Stimulated activated CD8-positive, alpha-beta memory T cell treated with anti-CD3 and anti-CD28 coated beads, Interleukin-2, amount 100 ng/mL, for 48 hours (primary cell): ENCODE measurements around the gene DNLZ.
"Not testable (repeated sequence)": the region's sequence is repeated elsewhere in the genome, so short reads cannot be mapped to it uniquely, and the experiment has no call there.

ENCODE experiments used
- DNase-seq, 2 donors: peaks; one replicate each; pipeline ENCODE4 v3.0.0-alpha.2; 2020; ENCODE audit warnings: low read depth in 2 of 2

Gene DNLZ

DNA sequence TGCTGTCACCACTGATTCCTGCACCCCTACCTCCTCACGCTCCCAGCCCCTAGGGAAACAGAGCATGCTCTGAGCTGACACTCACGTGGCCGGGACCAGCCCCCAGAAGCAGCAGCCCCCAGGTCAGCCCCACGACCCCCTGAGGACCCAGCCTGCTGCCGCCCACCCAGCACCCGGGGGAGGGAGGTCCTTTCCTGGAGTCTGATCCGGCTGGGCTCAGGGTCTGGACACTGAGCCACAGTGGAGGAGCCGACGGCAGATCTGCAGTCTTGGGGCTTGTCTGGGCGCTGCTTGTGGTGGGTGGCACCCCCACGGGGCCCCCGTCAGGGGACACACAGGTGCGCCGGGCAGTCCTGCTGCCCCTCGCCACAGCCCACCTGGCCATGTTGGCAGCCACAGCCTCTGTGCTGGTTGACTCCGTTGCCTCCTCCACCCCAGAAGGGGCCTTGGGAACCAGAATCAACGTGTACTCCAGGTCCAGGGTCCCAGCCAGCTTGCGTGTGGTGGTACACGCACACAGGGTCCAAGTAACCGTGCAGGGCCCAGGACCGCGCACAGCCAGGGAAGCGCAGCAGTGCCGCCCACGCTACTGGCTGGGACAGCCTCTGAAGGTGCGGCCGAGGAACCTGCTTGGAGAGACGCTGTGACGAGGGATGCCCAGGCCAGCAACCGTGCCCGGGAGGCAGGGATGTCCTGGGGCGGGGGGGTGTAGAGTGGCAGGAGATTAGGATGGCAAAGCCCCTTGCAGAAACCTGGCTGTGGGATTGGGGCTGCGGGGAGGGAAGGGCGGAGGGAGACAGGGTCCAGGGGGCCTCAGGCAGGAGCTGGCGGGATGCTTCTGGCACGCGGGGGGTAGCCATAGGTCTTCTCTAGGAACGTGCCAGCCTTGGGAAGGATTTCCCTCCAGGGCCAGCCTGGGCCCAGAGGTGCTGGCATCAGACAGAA lies 3.5 kb downstream of the DNLZ start:
- DNase-seq = no peak

DNA sequence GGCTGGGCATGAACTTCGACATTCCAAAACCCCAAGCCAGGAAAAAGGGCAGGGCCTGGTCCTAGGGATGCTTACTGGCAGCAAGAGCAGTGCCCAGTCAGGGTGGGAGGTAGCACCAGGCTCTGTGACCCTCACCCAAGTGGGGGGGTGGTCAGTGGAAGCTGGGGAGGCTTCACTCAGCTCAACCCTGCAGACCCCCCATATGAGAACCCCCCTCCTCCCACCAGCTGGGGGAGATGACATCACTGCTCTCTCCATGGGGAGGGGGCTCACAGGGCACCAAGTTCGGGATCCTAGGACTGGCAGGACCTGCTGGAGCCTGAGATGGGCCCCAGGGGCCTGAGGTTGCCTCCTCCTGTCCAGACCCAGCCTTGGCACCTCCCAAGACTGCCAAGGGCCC lies 4.7 kb downstream of the DNLZ start:
- DNase-seq = no peak

DNA sequence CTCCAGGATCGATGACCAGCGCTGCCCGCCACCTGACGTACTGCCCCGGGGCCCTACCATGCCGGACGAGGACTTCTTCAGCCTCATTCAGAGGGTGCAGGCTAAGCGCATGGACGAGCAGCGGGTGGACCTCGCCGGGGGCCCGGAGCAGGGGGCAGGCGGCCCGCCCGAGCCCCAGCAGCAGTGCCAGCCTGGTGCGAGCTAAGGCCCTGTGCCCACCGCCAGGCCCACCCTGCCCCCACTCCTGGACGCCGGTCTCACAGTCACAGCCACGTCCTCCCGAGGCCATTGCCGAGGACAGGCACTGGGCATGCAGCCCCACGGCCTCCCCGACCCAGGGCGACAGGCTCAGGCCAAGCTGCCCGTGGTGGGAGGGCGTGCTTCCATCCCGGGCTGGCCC lies 5.5 kb downstream of the DNLZ start:
- DNase-seq = no peak

DNA sequence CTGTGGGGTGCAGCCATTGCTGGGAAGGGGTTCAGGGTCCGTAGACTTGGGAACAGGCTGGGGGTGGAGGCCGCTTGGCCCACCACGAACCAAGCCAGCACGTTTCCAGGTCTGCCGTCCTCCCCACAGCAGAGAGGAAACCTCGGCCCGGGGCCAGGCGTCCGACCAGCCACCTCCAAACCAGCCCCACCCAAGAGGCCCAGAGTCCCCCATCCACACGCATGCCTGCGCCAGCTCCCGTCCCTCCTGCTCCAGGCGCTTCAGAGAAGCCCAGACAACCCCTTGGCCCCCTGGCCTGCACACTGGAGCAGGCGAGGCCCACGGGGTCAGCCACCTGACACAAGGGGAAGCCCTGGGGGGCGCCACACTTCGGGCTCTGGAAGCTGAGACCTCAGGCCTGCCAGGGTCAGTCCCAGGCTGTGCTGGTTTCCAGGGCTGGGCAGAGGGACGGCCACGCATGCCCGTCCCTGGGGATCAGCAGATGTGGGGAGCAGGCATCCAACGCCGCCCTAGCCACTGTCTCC lies 6.3 kb downstream of the DNLZ start:
- DNase-seq = no peak

DNA sequence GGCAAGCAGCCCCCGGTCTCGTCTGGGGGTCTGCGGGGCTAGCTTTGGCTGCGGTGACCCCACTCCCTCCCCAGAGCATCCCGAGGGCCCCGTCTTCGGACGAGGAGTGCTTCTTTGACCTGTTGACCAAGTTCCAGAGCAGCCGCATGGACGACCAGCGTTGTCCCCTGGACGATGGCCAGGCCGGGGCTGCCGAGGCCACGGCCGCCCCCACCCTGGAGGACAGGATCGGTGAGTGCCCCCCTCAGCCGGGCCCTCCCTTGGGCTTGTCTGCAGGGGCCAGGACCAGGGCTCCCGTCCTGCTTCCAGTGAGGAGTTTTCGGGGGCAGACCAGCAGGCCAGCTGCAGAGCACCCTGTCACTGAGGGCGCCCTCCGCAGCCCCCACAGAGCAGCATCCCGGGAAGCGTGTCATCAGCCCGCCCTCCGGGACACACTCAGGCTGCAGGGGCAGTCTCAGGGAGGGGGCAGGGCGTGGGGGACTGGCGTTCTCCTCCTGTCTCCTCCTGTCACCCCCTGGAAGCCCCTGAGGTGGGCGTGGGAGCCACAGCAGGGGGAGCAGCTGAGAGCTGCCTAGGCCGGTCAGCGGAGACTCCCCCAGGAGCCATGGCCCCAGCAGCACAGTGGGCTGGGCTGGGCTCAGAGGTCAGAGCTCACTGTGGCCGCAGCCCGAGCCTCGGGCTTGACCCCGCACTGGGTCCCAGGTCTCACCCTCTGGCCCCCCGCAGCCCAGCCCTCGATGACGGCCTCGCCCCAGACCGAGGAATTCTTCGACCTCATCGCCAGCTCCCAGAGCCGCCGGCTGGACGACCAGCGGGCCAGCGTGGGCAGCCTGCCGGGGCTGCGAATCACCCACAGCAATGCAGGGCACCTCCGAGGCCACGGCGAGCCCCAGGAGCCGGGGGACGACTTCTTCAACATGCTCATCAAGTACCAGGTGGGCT lies 7.7 kb downstream of the DNLZ start:
- no peak for DNase-seq

DNA sequence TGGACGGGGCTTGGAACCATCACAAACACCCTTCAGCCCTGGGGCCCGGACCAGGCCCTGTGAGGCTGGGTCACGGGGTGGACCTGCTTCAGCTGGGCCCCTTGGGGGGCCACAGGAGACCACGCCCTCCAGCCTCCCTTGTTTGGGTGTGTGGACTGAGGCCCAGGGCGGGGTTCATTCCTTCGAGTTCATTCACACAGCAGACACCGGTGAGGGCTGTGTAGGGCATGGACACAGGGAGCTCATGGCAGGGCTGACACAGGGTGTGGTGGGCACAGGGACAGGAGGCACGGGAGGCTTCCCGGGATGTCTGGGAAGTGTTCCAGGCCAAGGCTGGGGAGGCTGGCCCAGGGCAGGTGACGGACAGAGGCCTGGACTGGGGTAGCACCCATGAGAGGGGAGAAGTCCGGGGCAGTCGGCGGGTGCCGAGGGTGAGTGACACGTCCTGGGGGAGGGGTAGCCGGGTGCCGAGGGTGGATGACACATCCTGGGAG lies 8.9 kb downstream of the DNLZ start:
- DNase-seq = no peak

DNA sequence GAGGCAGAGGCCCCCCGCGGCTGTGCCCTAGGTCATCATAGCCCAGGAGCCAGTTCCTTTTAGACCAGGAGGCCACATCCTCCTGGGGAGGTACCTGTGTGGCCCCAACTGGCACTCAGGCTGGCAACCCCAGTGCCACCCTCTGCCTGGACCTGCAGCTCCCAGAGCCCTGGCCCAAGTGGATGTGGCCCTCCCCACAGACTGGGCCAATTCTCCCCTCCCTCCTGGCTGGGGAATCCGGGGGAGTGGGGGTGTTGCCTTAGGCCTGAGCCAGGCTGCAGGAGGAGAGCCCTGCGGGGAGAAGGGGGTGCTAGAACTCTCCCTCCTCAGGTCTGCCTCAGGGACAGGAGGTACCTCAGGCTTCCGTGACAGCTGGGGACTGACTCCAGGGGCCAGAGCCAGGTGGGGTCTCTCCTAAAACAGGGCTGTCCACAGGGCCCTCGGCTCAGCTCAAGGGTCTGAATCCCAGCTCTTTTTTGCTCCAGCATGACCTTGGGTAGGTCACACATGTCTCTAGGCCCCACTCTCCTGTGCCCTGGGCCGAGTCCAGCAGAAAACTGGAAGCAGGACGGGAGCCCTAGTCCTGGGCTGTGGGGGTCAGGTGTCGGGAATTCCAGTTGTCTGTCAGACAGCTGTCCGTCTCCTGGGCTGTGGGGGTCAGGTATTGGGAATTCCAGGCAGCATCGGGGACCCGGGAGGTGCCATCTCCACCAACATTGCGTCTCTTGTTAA lies 9.6 kb downstream of the DNLZ start:
- DNase-seq = no peak

DNA sequence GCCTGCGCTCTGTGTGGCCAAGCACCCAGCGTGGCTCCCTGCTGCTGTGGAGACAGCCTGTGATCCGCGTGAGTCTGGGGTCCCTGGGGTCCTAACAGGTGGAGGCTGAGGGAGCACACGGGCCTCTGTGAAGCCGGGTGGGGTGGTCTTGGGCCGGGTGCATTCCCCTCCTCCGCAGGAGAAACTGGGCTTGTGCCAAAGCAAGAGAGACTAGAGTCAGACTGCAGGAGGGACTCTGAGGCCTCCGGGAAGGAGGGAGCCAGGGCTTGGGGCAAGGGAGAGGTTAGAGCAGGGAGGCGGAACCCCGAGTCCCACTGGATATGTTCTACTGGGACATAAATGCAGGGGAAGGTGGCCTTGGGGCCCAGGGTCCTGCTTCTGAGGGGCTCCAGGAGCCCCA lies 10.5 kb downstream of the DNLZ start:
- DNase-seq = no peak

DNA sequence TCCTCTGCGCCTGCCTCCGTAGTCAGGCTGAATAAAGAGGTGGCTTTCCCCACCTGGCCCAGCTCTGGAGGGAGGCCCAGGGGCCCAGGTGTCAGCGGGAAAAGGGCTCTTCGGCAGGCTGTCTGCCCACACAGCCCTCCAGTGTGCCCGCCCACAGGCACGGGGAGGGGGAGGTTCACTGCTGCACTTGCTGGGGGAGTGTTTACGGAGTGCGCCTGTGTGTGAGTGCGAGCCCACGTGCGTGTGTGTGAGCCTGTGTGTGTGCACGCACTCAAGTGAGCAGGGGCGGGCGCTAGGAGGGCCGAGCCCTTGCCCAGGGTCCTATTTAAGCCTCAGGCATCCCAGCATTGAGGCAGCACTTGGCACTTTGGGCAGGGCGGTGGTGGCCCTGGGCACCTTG lies 10.9 kb downstream of the DNLZ start:
- DNase-seq = no peak

DNA sequence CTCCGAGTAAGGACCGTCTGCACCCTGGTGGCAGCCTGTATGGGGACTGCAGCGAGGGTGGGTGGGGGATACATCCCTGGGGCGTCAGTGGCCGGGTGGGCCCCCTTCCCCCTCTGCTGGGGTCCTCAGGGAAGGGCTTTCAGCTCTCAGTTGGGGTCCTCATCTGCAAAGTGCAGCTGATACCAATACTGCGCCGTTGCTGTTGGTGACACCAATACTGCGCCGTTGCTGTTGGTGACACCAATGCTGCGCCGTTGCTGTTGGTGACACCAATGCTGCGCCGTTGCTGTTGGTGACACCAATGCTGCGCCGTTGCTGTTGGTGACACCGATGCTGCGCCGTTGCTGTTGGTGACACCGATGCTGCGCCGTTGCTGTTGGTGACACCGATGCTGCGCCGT lies 11.7 kb downstream of the DNLZ start:
- DNase-seq = not testable (repeated sequence)

DNA sequence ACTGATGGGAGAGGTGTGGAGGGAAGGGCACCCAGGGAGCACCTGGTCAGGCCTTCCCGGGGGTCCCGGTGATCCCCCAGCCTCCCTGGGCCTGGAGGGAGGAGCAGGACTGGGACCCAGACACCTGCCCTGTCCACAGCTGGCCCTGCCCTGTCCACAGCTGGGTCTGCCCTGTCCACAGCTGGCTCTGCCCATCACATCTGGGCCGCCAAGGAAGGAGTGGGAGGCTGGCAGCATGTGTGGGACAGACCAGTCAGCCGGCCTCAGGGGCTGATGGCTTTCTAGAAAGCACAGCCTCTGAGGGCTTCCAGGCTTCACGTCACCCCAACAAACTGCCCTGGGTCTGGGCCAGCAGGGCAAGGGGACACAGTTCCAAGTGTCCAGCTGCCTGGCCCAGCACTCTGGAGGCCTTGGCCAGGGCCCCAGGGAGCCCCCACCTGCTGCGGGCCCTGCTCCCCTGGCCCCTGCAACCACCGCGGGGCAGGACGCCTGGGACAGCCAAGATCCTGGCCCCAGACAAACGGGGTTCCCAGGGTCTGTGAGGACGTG lies 12.2 kb downstream of the DNLZ start:
- no peak for DNase-seq

DNA sequence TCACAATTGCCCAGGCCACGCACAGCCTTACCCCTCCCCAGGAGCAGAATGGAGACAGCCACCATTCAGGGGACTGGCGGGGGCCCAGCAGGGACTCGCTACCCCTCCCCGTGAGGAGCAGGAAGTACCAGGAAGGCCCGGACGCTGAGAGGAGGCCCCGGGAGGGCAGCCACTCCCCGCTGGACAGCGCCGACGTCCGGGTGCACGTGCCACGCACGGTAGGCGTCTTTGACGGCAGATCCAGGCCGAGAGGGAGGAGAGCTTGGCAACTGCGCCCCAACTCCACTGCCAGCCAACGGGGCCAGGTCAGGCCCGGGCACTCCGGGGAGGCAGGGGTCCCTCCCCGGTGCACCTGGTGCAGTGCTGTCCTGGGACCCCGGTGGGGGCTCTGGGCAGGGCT lies 14.0 kb downstream of the DNLZ start:
- no peak for DNase-seq

DNA sequence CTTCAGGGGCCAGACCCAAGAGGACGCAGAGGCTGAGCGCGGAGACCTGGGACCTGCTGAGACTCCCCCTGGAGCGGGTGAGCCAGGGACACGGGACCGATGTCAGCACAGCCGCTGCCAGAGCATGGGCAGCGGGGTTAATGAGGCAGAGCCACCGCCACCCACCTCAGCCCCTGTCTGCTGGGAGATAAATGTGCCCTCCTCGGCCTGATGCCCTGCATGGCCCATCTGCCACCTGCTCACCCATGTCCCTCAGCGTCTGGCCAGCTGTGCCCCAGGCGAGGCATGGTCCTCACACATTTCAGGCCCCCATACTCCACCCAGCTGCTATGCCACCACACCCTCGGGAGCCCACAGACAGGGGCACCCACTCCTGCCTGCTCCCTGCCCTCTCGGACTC lies 14.9 kb downstream of the DNLZ start:
- DNase-seq = no peak

DNA sequence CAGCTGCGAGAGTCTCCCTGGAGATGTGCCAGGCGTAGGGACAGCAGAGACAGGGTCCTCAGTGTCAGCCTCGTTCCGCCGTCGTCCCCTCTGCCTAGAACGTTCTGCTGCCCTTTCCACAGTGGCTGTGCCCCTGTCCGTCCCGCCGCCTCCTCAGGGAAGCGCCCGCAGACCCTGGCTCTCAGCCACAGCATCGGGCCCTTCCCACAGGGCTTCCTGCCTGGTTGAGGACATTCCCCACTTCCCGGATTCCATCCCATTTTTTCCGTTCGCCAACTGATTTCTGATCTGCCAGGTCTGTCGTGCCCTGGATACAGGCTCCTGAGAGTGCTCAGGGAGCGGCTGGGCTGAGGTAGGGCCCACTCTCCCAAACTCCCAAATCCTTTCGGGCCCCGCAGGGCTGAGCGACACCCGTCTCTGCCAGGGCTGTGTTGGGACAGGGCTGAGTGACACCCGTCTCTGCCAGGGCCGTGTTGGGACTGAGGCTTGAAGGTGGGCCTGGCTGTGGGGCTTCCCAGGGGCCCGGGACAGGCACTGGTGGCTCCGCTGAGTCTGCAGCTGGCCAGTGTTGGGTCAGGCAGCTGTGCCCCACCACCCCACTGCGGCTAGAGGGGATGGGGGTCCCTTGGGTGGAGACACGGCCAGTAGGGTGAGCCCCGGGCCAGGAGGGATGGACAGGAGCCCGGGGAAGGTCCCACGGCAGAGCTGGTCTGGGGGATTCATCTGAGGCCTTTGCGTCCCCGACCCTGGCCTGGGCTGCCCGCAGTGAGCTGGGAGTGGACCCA lies 15.9 kb downstream of the DNLZ start:
- DNase-seq = no peak

DNA sequence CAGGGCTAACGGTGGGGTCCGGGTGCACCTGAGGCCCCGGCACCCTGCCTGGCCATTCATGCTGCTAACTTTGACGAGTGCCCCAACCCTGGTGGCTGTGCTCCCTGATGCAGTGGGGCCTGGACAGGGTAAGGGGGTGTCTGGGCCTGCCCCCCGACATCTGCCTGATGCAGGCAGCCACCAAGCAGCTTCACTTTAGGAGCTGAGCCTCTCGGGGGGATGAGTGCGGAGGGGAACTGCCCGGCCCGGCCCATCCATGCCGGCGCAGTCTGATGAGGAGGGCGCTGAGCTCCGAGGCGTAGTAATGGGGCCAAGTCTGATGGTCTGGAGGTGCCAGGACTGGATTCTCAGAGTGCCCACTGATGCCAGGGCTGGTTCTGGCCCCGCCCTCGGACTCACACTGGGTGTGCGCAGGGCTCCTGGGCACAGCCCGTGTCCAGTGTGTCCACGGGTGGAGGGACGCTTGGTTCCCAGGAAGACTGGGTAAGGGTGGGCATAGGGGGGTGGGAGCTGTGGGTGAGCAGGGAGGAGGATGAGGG lies 16.5 kb downstream of the DNLZ start:
- DNase-seq = no peak

DNA sequence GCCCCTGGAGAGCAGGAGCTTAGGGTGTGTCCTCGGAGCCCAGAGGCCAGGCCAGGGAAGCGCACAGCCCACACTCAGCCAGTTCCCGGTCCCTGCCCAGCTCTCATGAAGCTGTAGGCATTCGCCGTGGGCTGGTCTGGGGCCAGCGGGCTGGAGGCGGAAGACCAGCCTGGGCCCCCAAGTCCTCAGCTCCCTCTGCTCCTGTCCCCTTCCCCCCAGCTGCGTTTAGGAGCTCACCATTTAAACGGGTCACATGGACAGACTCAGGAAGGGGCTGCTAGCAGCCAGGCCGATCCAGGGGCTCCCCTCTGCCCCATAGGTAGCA lies 17.4 kb downstream of the DNLZ start:
- no peak for DNase-seq

DNA sequence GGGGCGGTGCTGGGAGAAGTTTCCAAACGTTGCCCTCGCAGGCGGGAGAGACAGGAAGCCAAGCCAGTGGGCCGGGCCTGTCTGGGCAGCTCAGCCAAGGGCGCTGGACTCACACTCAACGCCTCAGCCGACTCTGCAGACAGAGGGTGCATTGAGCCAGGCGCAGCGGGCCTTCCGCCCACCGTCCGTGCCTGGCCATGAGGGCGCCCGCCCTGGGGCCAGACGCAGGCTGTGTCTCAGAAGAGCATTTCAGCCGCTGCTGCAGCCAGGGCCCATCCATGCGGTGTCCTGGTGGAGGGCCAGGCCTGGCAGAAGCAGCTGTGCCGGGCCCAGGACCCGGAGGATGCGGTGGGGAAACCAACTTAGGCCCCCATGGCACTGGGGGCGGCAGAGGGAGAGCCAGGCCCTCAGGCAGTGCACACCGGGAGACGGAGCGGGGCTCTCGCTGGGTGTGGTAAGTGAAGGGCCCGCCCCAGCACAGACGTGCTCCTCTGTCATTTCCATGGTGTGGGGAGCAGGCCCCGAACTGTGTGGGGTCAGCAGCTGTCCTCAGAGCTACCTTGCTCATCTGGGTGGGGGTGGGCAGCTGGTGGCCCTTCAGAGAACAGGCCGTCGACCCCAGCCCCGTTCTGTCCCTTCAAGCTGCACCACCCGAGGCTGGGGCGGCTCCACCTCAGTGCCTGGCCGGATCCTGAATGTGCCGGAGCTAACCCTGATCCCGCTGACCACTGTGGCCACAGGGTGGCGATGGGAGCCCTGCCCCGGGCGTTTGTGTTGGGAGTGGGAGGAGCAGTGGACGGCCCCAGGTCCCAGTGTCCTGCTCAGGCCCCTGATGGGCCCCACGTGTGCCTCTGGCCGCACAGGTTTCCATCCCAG lies 18.0 kb downstream of the DNLZ start:
- no peak for DNase-seq

DNA sequence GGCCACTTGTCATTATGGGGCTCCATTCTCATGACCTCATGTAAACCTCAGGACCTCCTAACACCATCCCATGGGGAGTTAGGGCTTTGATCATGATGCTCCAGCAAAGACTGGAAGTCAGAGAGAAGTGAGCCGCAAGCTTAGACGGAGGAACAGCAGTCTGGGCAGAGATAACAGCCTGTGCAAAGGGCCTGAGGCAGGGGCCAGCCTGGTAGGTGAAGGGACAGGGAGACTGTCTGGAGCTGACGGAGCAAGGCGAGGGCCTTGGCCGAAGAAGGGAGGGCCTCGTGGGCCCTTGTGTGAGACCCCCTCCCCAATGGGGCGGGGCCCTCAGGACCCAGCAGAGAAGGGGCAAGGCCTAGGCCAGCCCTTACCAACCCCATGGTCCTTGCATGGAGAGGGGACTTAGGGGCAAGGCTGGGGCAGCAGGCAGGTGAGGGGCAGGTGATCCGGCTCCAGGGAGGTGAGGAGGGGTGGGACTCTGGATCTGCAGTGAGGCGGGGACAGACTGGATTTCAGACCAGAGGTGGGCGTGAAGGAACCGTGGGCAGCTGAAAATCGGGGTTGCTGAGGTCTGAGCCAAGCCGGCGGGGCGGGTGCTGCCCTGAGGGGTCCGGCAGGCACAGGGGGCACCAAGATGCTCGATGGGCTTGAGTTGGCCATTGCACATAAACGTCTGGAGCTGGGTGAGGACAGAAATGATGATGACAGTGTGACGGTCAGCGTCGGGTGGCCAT lies 18.8 kb downstream of the DNLZ start:
- DNase-seq = no peak

DNA sequence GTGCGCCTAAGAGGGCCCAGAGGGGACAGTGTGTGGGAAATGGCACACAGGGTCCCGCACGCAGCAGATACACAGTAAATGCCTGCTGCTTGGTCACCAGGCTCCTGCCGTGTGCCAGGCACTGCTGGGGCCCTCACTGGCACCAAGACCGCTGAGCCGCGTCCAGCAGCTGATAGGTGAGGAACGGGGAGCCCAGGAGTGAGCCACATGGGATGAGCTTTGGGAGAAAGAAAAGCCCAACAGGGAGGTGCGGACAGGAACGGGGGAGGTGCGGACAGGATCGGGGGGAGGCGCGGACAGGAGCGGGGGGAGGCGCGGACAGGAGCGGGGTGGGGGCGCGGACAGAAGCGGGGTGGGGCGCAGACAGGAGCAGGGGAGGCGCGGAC lies 19.7 kb downstream of the DNLZ start:
- DNase-seq = no peak
